AG04449 (cell line): Measurements from ENCODE around the gene EIF2B2.
A peak's percentile ranks its signal among the peaks of the same experiment; 100 is the strongest.
"Not testable (repeated sequence)": the region's sequence is repeated elsewhere in the genome, so short reads cannot be mapped to it uniquely, and the experiment has no call there.

Experiments
- CTCF ChIA-PET: fragments of 350-600 bp; formaldehyde crosslinking; extraction: SDS; loops from one replicate; lab custom pipeline; 2021; ENCODE audit warnings: antibody characterized with exemption; lab: Yijun Ruan, JAX
- POLR2A ChIA-PET: fragments of 400-600, 350-600 bp; formaldehyde crosslinking; extraction: SDS; loops from one replicate; lab custom pipeline; 2020; ENCODE audit warnings: antibody characterized with exemption, inconsistent platforms; lab: Yijun Ruan, JAX
- DNase-seq: peaks from one replicate; pipeline ENCODE4 v3.0.0-alpha.2; 2010; ENCODE audit warnings: low read depth, low spot score
- H3K4me3 ChIP-seq: 2 replicates; pipeline ENCODE4 v1.5.1; 2011; ENCODE audit warnings: low read depth, mild to moderate bottlenecking, control low read depth, low read length
- CTCF ChIP-seq: IDR thresholded peaks from one replicate; pipeline ENCODE4 v1.5.1; 2011; ENCODE audit warnings: mild to moderate bottlenecking, moderate library complexity, low read length, control low read depth, inconsistent platforms; ENCODE audit not compliant: insufficient read depth; ENCODE audit errors: missing control alignments

The EIF2B2 gene

GRCh38 chr14:74988993-74989392, 13.7 kb upstream of the EIF2B2 start:
- H3K4me3 ChIP-seq: no peak overlapping the region
- ChIA-PET CTCF (interaction anchor here (0.9 kb wide), 1 partner anchor 36 kb away, joined by 3 read pairs; no protein-coding TSS in a partner anchor), POLR2A (no interaction called here)
- no peak for DNase-seq
- no peak for TF ChIP-seq CTCF

GRCh38 chr14:74994182-74994581, 8.5 kb upstream of the EIF2B2 start:
- DNase-seq, H3K4me3 ChIP-seq, POLR2A ChIA-PET, CTCF ChIA-PET: not testable (repeated sequence)

- POLR2A ChIA-PET, CTCF ChIA-PET, H3K4me3 ChIP-seq, DNase-seq: not testable (repeated sequence)
These were observed 6.9 kb upstream of the EIF2B2 start for GRCh38 chr14:74995781-74996180.

- CTCF ChIA-PET: interaction anchor here (1.1 to 1.6 kb wide), 2 partner anchors 22 to 55 kb away, joined by 3 to 4 read pairs; no protein-coding TSS in a partner anchor
These were observed 1.5 kb upstream of the EIF2B2 start for GRCh38 chr14:75001261-75001660.

GRCh38 chr14:75001899-75002298, 822 bp upstream of the EIF2B2 start:
- ChIA-PET CTCF (interaction anchor here (0.9 to 2.5 kb wide), 4 partner anchors 22 to 142 kb away, joined by 3 to 9 read pairs (median 4); no protein-coding TSS in a partner anchor), POLR2A (no interaction called here)
- peak overlapping the region; percentile 96; the same call in 1 of the 2 replicates for H3K4me3 ChIP-seq
- no peak for DNase-seq
- no peak for TF ChIP-seq CTCF

More at GRCh38 chr14:75001261-75001660, 1.5 kb upstream of the EIF2B2 start:
- no peak overlapping the region for H3K4me3 ChIP-seq
- POLR2A ChIA-PET: no interaction called here
- DNase-seq: no peak
- TF ChIP-seq CTCF: no peak

GRCh38 chr14:75003250-75004027, 718 bp downstream of the EIF2B2 start:
- ChIA-PET CTCF (interaction anchor here (0.9 to 2.5 kb wide), 11 partner anchors 9 to 143 kb away, joined by 3 to 9 read pairs (median 4); no protein-coding TSS in a partner anchor), POLR2A (interaction anchor here (0.8 to 1.5 kb wide), 3 partner anchors 8 to 15 kb away, joined by 3 to 7 read pairs (median 6); no protein-coding TSS in a partner anchor)
- peak overlapping the region; percentile 96 for H3K4me3 ChIP-seq
- no peak for DNase-seq
- no peak for TF ChIP-seq CTCF

- DNase-seq: no peak
- TF ChIP-seq CTCF: no peak
- ChIA-PET POLR2A (no interaction called here), CTCF (interaction anchor here (1.1 kb wide), 1 partner anchor 60 kb away, joined by 3 read pairs; no protein-coding TSS in a partner anchor)
- no peak overlapping the region for H3K4me3 ChIP-seq
These were observed 2.6 kb downstream of the EIF2B2 start for GRCh38 chr14:75005357-75005756.
